Lung microvascular endothelial cell (primary cell): Measurements from ENCODE around the gene NNAT. TPM values are rescaled to one million over a fixed set of nuclear protein-coding genes. Genes with fewer than 3 reads are reported as not detected.

Experiments
- DNase-seq, 2 donors: peaks; one replicate each; pipeline versions ENCODE4 v3.0.0 to v3.0.0-alpha.2; 2010; ENCODE audit warnings: low read depth in 2 of 2
- total RNA-seq: library from RNA; depleted of rRNA; stranded (reverse); fragments of >200 nt; gene quantifications from 2 replicates; pipeline ENCODE4 v1.2.1, GENCODE V29; 2014

Gene NNAT
- total RNA-seq, 1 donor from 2014 or later: not detected

GRCh38 chr20:37502654-37503053, 18.4 kb upstream of the NNAT start:
- DNase-seq: no peak

GRCh38 chr20:37503256-37503927, 17.7 kb upstream of the NNAT start:
- peak in 1 of 2 donors; percentile 74 for DNase-seq

GRCh38 chr20:37504404-37505096, 16.5 kb upstream of the NNAT start:
- no peak for DNase-seq

- DNase-seq: no peak
These were observed 15.5 kb upstream of the NNAT start for GRCh38 chr20:37505263-37506151.

GRCh38 chr20:37506152-37506725, 14.8 kb upstream of the NNAT start:
- DNase-seq: no peak

GRCh38 chr20:37510226-37510625, 10.8 kb upstream of the NNAT start:
- no peak for DNase-seq

- DNase-seq: no peak
These were observed 9.3 kb upstream of the NNAT start for GRCh38 chr20:37511610-37512275.

GRCh38 chr20:37513779-37514359, 7.2 kb upstream of the NNAT start:
- no peak for DNase-seq

- no peak for DNase-seq
These were observed 5.2 kb upstream of the NNAT start for GRCh38 chr20:37515876-37516275.

- DNase-seq: no peak
These were observed 4.0 kb upstream of the NNAT start for GRCh38 chr20:37516811-37517750.

- DNase-seq: no peak
These were observed 3.0 kb upstream of the NNAT start for GRCh38 chr20:37518059-37518458.

GRCh38 chr20:37518606-37519507, 2.2 kb upstream of the NNAT start:
- peak; percentile 52 to 62 for DNase-seq

- peak; percentile 40 to 43 for DNase-seq
These were observed 1.3 kb upstream of the NNAT start for GRCh38 chr20:37519508-37520418.

GRCh38 chr20:37520419-37520955, 563 bp upstream of the NNAT start:
- DNase-seq: no peak

- DNase-seq: peak in 1 of 2 donors; percentile 77
These were observed 1.4 kb downstream of the NNAT start for GRCh38 chr20:37522260-37523011.

- DNase-seq: no peak
These were observed 2.0 kb downstream of the NNAT start for GRCh38 chr20:37523012-37523391.
